LHCN-M2 (cell line): ENCODE measurements around the gene LRRC27. TPM values are rescaled to one million over a fixed set of nuclear protein-coding genes. Genes with fewer than 3 reads are reported as not detected.
"Not testable (repeated sequence)": the region's sequence is repeated elsewhere in the genome, so short reads cannot be mapped to it uniquely, and the experiment has no call there.

ENCODE experiments used
- DNase-seq: peaks from one replicate; pipeline ENCODE4 v3.0.0-alpha.2; 2012; ENCODE audit warnings: low read depth
- total RNA-seq: library from RNA; depleted of rRNA; stranded (reverse); fragments of >200 nt; gene quantifications from 2 replicates; pipeline ENCODE4 v1.2.3, GENCODE V29; 2014

Gene LRRC27
- total RNA-seq, 1 experiment from 2014 or later: 5.1 TPM

DNA sequence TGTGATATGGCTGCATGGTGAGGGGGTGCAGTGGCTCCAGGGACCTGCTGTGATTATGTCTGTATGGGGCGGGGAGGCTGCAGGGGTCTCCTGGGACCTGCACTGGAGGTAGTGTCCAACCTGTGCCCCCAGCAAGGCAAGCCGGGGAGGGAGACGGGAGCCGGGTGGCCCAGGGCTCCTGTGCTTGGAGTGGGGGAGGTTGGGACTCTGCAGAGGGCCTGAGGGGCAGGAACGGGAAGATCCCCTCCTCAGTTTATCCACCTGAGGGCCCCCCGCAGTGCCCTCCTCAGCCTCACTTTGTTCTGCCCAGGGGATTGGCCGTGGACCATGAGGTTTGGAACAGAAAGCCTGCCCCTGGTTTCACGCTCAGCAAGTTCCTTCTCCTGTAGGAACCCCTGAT, 42.2 kb downstream of the LRRC27 start:
- no peak for DNase-seq

- no peak for DNase-seq
Observed at GRCh38 chr10:132374612-132375011, 42.6 kb downstream of the LRRC27 start.

DNA sequence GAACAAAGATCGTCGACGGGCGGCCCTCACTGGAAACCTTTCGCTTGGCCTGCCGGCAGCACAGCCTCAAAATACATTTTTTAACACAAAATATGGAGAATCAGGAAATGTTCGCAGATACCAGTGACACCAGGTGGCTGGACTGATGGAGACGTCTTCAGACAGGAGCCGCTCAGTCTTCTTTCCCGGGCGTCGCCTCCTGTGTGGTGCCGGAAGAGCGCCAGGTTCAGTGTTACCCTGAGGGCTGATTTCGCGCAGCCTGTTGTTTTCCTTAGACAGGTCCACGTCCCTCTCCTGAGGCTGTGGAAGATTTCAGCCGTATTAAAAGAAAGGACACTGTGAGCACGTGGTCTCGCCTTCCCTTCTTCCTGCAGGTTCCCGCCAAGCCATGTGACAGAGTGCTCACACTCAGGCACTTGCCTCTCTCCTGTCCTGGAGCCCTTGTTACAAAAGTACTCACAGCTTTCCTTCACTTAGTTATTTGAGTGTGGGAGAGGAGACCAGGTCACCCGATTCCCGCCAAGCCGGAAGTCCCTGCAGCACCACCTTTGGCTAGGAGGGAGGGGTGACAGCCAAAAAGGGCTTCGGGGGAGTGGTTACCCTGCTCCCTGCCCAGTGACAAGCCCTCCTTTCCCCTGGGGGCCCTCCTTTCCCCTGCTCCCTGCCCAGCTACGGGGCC, 43.3 kb downstream of the LRRC27 start:
- DNase-seq: no peak

- DNase-seq: no peak
Observed at GRCh38 chr10:132375795-132376297, 43.9 kb downstream of the LRRC27 start.

DNA sequence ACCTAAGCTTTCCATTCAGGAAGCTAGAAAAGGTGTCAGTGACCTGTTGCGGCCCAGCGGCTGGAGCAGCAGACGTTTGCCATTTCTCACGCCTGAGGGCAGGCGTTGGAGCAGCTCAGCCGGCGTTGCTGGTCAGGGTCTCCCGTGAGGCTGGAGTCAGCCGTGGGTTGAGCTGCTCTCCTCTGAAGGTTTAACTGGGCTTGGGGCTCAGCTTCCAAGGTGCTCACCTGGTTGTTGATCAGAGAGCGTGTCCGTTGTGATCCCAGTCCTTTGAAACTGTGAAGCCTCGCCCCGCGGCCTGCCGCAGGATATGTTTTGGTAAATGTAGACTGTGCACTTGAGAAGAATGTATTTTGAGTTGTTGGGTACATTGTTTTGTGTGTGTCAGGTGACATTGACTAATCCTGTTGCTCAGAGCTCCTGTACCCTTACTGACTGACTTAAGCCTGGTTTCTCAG, 44.4 kb downstream of the LRRC27 start:
- DNase-seq: no peak

- no peak for DNase-seq
Observed at GRCh38 chr10:132377326-132377725, 45.3 kb downstream of the LRRC27 start.

DNA sequence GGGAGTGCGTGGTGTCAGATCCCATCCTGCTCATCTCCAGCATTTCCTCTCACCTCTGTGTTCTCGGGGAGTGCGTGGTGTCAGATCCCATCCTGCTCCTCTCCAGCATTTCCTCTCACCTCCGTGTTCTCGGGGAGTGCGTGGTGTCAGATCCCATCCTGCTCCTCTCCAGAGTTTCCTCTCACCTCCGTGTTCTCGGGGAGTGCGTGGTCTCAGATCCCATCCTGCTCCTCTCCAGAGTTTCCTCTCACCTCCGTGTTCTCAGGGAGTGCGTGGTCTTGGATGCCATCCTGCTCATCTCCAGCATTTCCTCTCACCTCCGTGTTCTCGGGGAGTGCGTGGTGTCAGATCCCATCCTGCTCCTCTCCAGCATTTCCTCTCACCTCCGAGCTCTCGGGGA, 47.0 kb downstream of the LRRC27 start:
- not testable (repeated sequence) for DNase-seq

DNA sequence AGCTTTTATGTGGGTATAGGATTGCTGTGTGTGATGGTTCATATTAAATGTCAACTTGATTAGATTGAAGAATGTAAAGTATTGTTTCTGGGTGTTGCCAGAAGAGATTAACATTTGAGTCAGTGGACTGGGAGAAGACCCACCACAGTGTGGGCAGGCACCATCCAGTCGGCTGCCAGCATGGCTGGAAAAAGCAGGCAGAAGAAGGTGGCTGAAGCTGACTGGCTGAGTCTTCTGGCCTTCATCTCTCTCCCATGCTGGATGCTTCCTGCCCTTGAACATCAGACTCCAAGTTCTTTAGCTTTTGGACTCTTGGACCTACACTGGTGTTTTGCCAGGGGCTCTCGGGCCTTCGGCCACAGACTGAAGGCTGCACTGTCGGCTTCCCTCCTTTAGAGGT, 49.0 kb downstream of the LRRC27 start:
- DNase-seq: not testable (repeated sequence)

GRCh38 chr10:132381741-132382140, 49.7 kb downstream of the LRRC27 start:
- DNase-seq: no peak

- DNase-seq: peak; percentile 38
Observed at GRCh38 chr10:132382231-132382922, 50.4 kb downstream of the LRRC27 start.

- DNase-seq: no peak
Observed at GRCh38 chr10:132383101-132383500, 51.1 kb downstream of the LRRC27 start.

DNA sequence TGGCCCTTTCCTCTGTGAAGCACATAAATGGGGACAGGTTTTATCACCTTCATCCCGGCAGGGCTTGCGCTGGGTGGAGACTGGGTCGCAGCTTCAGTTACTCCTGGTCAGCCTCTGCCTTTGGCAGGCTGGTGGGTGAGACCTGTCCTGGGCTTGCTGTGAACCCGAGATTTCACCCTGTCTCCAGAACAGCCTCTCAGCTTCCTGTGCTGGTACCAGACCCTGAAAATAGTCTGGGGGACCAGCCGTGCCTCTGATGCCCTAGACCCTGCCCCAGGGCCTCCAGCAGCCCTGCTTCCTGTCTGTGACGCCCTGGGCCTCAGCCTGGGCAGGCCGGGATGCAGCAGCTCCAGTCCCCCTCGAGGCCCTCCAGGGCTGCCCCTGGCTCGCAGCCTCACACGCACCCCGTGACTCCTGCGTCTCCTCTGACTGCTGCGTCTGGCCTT, 51.8 kb downstream of the LRRC27 start:
- DNase-seq: no peak

GRCh38 chr10:132384618-132385388, 52.8 kb downstream of the LRRC27 start:
- DNase-seq: no peak

GRCh38 chr10:132385389-132385667, 53.3 kb downstream of the LRRC27 start:
- no peak for DNase-seq

DNA sequence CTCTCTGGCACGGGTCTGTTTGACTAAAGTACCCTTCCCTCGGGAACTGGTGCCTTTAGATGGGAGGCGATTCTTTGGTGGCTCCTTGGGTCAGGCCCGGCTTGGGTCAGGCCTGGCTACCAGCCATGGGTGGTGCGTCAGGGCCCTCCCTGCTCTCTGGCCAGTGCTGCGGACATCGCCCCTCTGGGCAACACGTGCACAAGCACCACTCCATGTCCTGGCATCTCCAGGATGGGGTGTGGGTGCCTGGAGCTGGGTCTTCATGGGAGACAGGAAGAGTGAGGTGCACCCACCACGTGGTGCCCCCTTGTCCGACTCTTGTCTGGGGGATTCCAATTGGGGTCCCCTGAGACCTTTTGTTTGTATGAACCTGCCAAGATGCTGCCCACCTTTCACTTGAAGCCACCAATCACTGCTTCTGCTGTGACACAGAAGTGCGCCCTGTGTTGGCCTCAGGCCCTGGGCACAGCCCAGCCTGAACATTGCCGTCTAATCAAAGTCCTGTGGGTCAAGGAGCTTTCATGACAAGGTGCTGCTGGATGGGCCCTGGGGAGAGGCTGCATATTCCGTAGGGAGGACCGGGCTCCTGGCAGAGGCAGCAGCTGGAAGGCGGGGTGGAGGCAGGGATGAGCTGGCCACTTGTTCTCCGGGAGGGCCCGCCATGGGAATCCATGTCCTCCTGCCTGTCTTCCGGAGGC, 53.9 kb downstream of the LRRC27 start:
- no peak for DNase-seq

DNA sequence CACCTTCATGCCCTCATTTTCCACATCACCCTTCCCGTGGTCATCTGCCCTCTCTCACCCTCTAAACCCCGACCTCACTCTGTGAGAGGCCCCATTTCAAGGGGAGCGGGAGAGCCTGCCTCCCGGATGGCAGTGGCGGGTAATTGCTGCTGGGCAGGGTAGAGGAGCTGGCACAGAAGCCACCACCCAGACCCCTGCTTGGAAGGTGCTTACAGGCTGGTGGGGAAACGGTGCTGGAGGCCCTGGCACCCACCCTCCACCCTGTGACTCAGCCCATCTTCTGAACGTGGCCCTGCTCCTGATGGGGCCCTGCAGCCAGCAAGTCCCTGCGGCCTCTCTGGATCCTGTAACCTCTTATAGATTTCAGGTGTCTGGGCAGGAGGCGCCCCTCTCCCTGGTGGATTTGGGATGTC, 54.4 kb downstream of the LRRC27 start:
- no peak for DNase-seq

DNA sequence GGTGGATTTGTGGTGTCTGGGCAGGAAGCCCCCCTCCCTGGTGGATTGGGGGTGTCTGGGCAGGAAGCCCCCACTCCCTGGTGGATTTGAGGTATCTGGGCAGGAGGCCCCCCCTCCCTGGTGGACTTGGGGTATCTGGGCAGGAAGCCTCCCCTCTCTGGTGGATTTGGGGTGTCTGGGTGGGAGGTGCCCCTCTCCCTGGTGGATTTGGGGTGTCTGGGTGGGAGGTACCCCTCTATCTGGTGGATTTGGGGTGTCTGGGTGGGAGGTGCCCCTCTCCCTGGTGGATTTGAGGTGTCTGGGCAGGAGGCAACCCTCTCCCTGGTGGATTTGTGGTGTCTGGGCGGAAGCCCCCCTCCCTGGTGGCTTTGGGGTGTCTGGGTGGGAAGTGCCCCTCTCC, 54.9 kb downstream of the LRRC27 start:
- DNase-seq: not testable (repeated sequence)

DNA sequence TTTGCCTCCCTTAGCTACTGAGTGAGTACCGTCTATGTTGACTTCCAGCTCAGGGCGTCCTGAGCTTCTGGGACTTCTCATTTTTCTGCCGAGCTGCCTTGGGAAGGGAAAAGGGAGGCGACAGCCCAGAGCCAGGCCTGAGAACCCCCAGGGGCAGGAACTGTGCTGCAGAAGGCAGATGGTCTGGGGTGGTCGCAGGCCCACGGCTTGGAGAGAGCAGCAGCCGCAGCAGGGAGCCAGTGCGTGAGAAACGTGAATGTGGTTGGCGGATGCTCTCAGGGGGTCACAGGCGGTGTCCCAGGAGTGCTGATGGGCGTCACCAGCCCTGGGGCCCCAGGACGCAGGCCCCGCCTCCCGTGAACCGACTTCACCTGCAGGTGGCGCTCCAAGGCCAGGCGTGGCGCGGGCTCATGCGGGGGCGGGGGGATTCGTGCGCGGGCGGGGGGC, 55.8 kb downstream of the LRRC27 start:
- no peak for DNase-seq

GRCh38 chr10:132388891-132389432, 57.0 kb downstream of the LRRC27 start:
- no peak for DNase-seq

GRCh38 chr10:132389433-132390169, 57.6 kb downstream of the LRRC27 start:
- DNase-seq: no peak
